ENCODE data around the gene MAPK10. TPM values are rescaled to one million over a fixed set of nuclear protein-coding genes. Genes with fewer than 3 reads are reported as not detected.

The MAPK10 gene
- 0.28 and 0.79 TPM in 2 replicates for total RNA-seq (2022)
- percentile 13 among the genes with signal in this experiment for Bru-seq, nascent RNA
- BruChase-seq, experiment 1, labeled RNA remaining after a 2-hour chase = percentile 15 among the genes with signal in this experiment
- BruChase-seq, experiment 2, labeled RNA remaining after a 6-hour chase = percentile 12 among the genes with signal in this experiment
- long read RNA-seq, partial matches to known transcripts = 1 of 1 reads
- long read RNA-seq, other reads (novel, unspliced or antisense) = 0 of 1 reads

DNA sequence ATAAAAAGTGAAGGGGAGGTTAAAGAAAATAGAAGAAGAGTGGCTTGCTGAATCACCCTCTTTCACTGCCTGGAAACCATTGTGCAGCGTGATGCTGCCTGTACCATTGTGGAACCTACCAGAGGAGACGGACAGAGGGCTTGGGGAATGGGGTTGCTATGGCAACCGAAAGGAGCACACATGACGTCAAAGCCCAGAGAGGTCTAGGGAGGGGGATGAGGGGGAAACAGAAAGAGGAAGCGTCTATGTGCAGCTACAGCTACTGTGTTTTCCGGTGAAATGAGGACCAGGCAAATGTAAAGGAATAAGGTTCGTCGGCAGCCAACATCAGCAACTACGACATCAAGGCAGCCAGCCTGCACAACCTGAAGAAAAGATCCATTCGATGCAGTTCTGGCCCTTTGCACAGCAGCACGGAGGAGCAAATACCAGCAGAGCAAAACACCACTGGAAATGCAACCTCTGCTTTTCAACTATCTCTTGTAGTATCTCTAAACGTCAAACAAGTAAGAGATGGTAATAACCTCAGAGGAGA, at the start of gene MAPK10:
TSS of gene MAPK10 (minus strand) at position 110 of the 535 bp plus-strand sequence.
- peak; percentile 17 to 47 for DNase-seq
- H3K27me3 Mint-ChIP-seq (ENCODE audit: insufficient read depth, unreplicated experiment) = peaks cover 2% of the 10 kb centered on the region
- no peaks in the 10 kb centered on the region for H3K4me1 ChIP-seq
- no peaks in the 10 kb centered on the region for H3K9me3 ChIP-seq
- H3K36me3 Mint-ChIP-seq (ENCODE audit: insufficient read depth, unreplicated experiment) = no peaks in the 10 kb centered on the region
- H3K4me3 Mint-ChIP-seq (ENCODE audit: unreplicated experiment) = peak within 1 kb of the TSS; percentile 34
- H3K27me3 ChIP-seq (replicated peaks; ENCODE audit: control insufficient read depth, insufficient read depth, low read length) = no peaks in the 10 kb centered on the region
- no peak for TF ChIP-seq CTCF (IDR thresholded peaks at IDR 0.05; ENCODE audit: insufficient read depth in 1 of 2, low read depth in 1 of 2, low read length in 1 of 2, severe bottlenecking in 1 of 2, unreplicated experiment in 1 of 2)
- no peaks in the 10 kb centered on the region for H3K4me1 Mint-ChIP-seq (ENCODE audit: low read depth, unreplicated experiment)
- H3K27ac Mint-ChIP-seq (ENCODE audit: unreplicated experiment) = peak within 1 kb of the TSS; percentile 22
- H3K36me3 ChIP-seq (ENCODE audit: control insufficient read depth, insufficient read depth, low read length) = no peaks in the 10 kb centered on the region
- POLR2A ChIA-PET = no interaction called here
- CTCF ChIA-PET = no interaction called here
- no peak within 1 kb of the TSS for H3K4me3 ChIP-seq (ENCODE audit: low read depth, low read length)
- no peaks in the 10 kb centered on the region for H3K9me3 Mint-ChIP-seq (ENCODE audit: unreplicated experiment)
- intact Hi-C loops (cut with micrococcal nuclease; ENCODE audit: unreplicated experiment) = no loop called here
- no TSS peak for BruUV-seq (replicated peaks)

GRCh38 chr4:86403575-86403974, 43.7 kb upstream of the MAPK10 start:
- Mint-ChIP-seq H3K9me3 (ENCODE audit: unreplicated experiment) (no peaks in the 10 kb centered on the region), H3K27ac (ENCODE audit: unreplicated experiment) (no peak overlapping the region), H3K27me3 (ENCODE audit: insufficient read depth, unreplicated experiment) (peaks cover 8% of the 10 kb centered on the region), H3K36me3 (ENCODE audit: insufficient read depth, unreplicated experiment) (no peaks in the 10 kb centered on the region), H3K4me1 (ENCODE audit: low read depth, unreplicated experiment) (no peaks in the 10 kb centered on the region), H3K4me3 (ENCODE audit: unreplicated experiment) (no peak overlapping the region)
- POLR2A ChIA-PET = no interaction called here
- no peaks in the 10 kb centered on the region for H3K36me3 ChIP-seq (ENCODE audit: control insufficient read depth, insufficient read depth, low read length)
- intact Hi-C loops (cut with micrococcal nuclease; ENCODE audit: unreplicated experiment) = no loop called here
- H3K4me3 ChIP-seq (ENCODE audit: low read depth, low read length) = no peak overlapping the region
- H3K27me3 ChIP-seq (replicated peaks; ENCODE audit: control insufficient read depth, insufficient read depth, low read length) = no peaks in the 10 kb centered on the region
- no peak for DNase-seq
- CTCF ChIA-PET = no interaction called here
- no TSS peak for BruUV-seq (replicated peaks)
- H3K9me3 ChIP-seq = no peaks in the 10 kb centered on the region
- no peaks in the 10 kb centered on the region for H3K4me1 ChIP-seq
- TF ChIP-seq CTCF (IDR thresholded peaks at IDR 0.05; ENCODE audit: insufficient read depth in 1 of 2, low read depth in 1 of 2, low read length in 1 of 2, severe bottlenecking in 1 of 2, unreplicated experiment in 1 of 2) = no peak

DNA sequence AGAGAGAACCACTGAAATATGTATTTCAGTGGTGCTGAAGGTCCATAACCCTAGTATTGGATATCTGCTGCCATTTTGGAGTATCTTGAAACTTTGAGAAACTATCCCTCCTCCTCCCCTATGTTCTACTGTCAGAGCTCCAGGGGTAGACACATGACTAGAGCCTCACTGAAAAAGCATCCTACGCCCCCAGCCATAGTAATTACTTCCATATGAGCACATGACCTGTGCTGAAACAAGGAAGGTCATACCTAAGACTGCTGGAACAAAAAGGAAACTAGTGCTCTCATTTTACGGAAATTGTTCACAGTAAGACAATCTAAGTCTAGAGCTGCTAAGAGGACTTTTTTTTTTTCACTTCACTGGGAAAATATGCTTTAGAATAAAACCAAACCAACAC, 42.0 kb upstream of the MAPK10 start:
- H3K27me3 ChIP-seq (replicated peaks; ENCODE audit: control insufficient read depth, insufficient read depth, low read length) = no peaks in the 10 kb centered on the region
- H3K36me3 Mint-ChIP-seq (ENCODE audit: insufficient read depth, unreplicated experiment) = no peaks in the 10 kb centered on the region
- no peak for TF ChIP-seq CTCF (IDR thresholded peaks at IDR 0.05; ENCODE audit: insufficient read depth in 1 of 2, low read depth in 1 of 2, low read length in 1 of 2, severe bottlenecking in 1 of 2, unreplicated experiment in 1 of 2)
- no TSS peak for BruUV-seq (replicated peaks)
- ChIA-PET POLR2A (no interaction called here), CTCF (no interaction called here)
- intact Hi-C loops (cut with micrococcal nuclease; ENCODE audit: unreplicated experiment) = no loop called here
- no peaks in the 10 kb centered on the region for H3K4me1 ChIP-seq
- H3K27ac Mint-ChIP-seq (ENCODE audit: unreplicated experiment) = no peak overlapping the region
- no peak overlapping the region for H3K4me3 Mint-ChIP-seq (ENCODE audit: unreplicated experiment)
- H3K36me3 ChIP-seq (ENCODE audit: control insufficient read depth, insufficient read depth, low read length) = no peaks in the 10 kb centered on the region
- H3K4me1 Mint-ChIP-seq (ENCODE audit: low read depth, unreplicated experiment) = no peaks in the 10 kb centered on the region
- H3K27me3 Mint-ChIP-seq (ENCODE audit: insufficient read depth, unreplicated experiment) = peaks cover 8% of the 10 kb centered on the region
- H3K9me3 Mint-ChIP-seq (ENCODE audit: unreplicated experiment) = no peaks in the 10 kb centered on the region
- no peak overlapping the region for H3K4me3 ChIP-seq (ENCODE audit: low read depth, low read length)
- no peaks in the 10 kb centered on the region for H3K9me3 ChIP-seq
- no peak for DNase-seq
